ENCODE data around the gene C16orf89.
"Not testable (repeated sequence)": the region's sequence is repeated elsewhere in the genome, so short reads cannot be mapped to it uniquely, and the experiment has no call there.

- TF ChIP-seq CTCF (IDR thresholded peaks at IDR 0.05); MAX (IDR thresholded peaks at IDR 0.05; ENCODE audit: low read depth): not testable (repeated sequence)
- TF ChIP-seq, protein P1, sequence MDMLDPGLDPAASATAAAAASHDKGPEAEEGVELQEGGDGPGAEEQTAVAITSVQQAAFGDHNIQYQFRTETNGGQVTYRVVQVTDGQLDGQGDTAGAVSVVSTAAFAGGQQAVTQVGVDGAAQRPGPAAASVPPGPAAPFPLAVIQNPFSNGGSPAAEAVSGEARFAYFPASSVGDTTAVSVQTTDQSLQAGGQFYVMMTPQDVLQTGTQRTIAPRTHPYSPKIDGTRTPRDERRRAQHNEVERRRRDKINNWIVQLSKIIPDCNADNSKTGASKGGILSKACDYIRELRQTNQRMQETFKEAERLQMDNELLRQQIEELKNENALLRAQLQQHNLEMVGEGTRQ (IDR thresholded peaks at IDR 0.05; ENCODE audit: borderline replicate concordance, low read depth, low read length): not testable (repeated sequence)
- TF ChIP-seq, protein P2, sequence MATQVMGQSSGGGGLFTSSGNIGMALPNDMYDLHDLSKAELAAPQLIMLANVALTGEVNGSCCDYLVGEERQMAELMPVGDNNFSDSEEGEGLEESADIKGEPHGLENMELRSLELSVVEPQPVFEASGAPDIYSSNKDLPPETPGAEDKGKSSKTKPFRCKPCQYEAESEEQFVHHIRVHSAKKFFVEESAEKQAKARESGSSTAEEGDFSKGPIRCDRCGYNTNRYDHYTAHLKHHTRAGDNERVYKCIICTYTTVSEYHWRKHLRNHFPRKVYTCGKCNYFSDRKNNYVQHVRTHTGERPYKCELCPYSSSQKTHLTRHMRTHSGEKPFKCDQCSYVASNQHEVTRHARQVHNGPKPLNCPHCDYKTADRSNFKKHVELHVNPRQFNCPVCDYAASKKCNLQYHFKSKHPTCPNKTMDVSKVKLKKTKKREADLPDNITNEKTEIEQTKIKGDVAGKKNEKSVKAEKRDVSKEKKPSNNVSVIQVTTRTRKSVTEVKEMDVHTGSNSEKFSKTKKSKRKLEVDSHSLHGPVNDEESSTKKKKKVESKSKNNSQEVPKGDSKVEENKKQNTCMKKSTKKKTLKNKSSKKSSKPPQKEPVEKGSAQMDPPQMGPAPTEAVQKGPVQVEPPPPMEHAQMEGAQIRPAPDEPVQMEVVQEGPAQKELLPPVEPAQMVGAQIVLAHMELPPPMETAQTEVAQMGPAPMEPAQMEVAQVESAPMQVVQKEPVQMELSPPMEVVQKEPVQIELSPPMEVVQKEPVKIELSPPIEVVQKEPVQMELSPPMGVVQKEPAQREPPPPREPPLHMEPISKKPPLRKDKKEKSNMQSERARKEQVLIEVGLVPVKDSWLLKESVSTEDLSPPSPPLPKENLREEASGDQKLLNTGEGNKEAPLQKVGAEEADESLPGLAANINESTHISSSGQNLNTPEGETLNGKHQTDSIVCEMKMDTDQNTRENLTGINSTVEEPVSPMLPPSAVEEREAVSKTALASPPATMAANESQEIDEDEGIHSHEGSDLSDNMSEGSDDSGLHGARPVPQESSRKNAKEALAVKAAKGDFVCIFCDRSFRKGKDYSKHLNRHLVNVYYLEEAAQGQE (IDR thresholded peaks at IDR 0.05; ENCODE audit: low read depth, low read length): not testable (repeated sequence)
Observed at GRCh38 chr16:5090592-5090991, 24.8 kb upstream of the C16orf89 start.

Data from SK-N-SH (cell line).